ENCODE measurements around the gene NACA2. TPM values are rescaled to one million over a fixed set of nuclear protein-coding genes. Genes with fewer than 3 reads are reported as not detected.
"Not testable (repeated sequence)": the region's sequence is repeated elsewhere in the genome, so short reads cannot be mapped to it uniquely, and the experiment has no call there.

The NACA2 gene
- total RNA-seq, 2 donors from 2014 or later, result not detected

- Mint-ChIP-seq H3K36me3 (no peaks in the 10 kb centered on the region), H3K27ac (no peak overlapping the region), H3K9me3 (peaks cover 3 to 5% of the 10 kb centered on the region in 2 donors)
- DNase-seq (ENCODE audit: low spot score in 2 of 2), result no peak
- no peak for ATAC-seq
These were observed 25.8 kb upstream of the NACA2 start for GRCh38 chr17:61616783-61617182.

- peaks cover 2 to 3% of the 10 kb centered on the region in 2 donors for H3K9me3 Mint-ChIP-seq
- H3K36me3 Mint-ChIP-seq, result no peaks in the 10 kb centered on the region
- H3K27ac Mint-ChIP-seq, result no peak overlapping the region
- DNase-seq (ENCODE audit: low spot score in 2 of 2), result no peak
- ATAC-seq, result no peak
These were observed 23.2 kb upstream of the NACA2 start for GRCh38 chr17:61614219-61614618.

GRCh38 chr17:61611323-61611722 is 20.3 kb upstream of the NACA2 start:
- no peak for ATAC-seq
- no peak overlapping the region for H3K27ac Mint-ChIP-seq
- H3K9me3 Mint-ChIP-seq, result no peaks in the 10 kb centered on the region
- no peaks in the 10 kb centered on the region for H3K36me3 Mint-ChIP-seq
- DNase-seq (ENCODE audit: low spot score in 2 of 2), result no peak

GRCh38 chr17:61605692-61606091 is 14.7 kb upstream of the NACA2 start:
- H3K9me3 Mint-ChIP-seq, result no peaks in the 10 kb centered on the region
- no peaks in the 10 kb centered on the region for H3K36me3 Mint-ChIP-seq
- ATAC-seq, result no peak
- no peak overlapping the region for H3K27ac Mint-ChIP-seq
- no peak for DNase-seq (ENCODE audit: low spot score in 2 of 2)

- H3K9me3 Mint-ChIP-seq, result no peaks in the 10 kb centered on the region
- H3K27ac Mint-ChIP-seq, result no peak overlapping the region
- H3K36me3 Mint-ChIP-seq, result no peaks in the 10 kb centered on the region
- DNase-seq (ENCODE audit: low spot score in 2 of 2) (no peak), ATAC-seq (no peak)
These were observed 10.3 kb upstream of the NACA2 start for GRCh38 chr17:61601297-61601696.

GRCh38 chr17:61600621-61601020 is 9.6 kb upstream of the NACA2 start:
- H3K9me3 Mint-ChIP-seq, result no peaks in the 10 kb centered on the region
- DNase-seq (ENCODE audit: low spot score in 2 of 2) (no peak), ATAC-seq (no peak)
- H3K36me3 Mint-ChIP-seq, result no peaks in the 10 kb centered on the region
- H3K27ac Mint-ChIP-seq, result no peak overlapping the region

GRCh38 chr17:61599608-61600007 is 8.6 kb upstream of the NACA2 start:
- no peaks in the 10 kb centered on the region for H3K36me3 Mint-ChIP-seq
- ATAC-seq, result no peak
- H3K27ac Mint-ChIP-seq, result no peak overlapping the region
- H3K9me3 Mint-ChIP-seq, result no peaks in the 10 kb centered on the region
- DNase-seq (ENCODE audit: low spot score in 2 of 2), result no peak

- Mint-ChIP-seq H3K27ac (no peak overlapping the region), H3K9me3 (no peaks in the 10 kb centered on the region), H3K36me3 (no peaks in the 10 kb centered on the region)
- no peak for DNase-seq (ENCODE audit: low spot score in 2 of 2)
- no peak for ATAC-seq
These were observed 7.0 kb upstream of the NACA2 start for GRCh38 chr17:61598014-61598413.

- DNase-seq (ENCODE audit: low spot score in 2 of 2), result no peak
- no peaks in the 10 kb centered on the region for H3K9me3 Mint-ChIP-seq
- H3K36me3 Mint-ChIP-seq, result no peaks in the 10 kb centered on the region
- ATAC-seq, result no peak
- no peak overlapping the region for H3K27ac Mint-ChIP-seq
These were observed 6.6 kb upstream of the NACA2 start for GRCh38 chr17:61597607-61598006.

GRCh38 chr17:61595418-61596186 is 4.6 kb upstream of the NACA2 start:
- ATAC-seq, result no peak
- no peak overlapping the region for H3K27ac Mint-ChIP-seq
- DNase-seq (ENCODE audit: low spot score in 2 of 2), result no peak
- H3K36me3 Mint-ChIP-seq, result no peaks in the 10 kb centered on the region
- no peaks in the 10 kb centered on the region for H3K9me3 Mint-ChIP-seq

GRCh38 chr17:61594294-61594825 is 3.3 kb upstream of the NACA2 start:
- ATAC-seq, result no peak

GRCh38 chr17:61593426-61593825 is 2.4 kb upstream of the NACA2 start:
- DNase-seq (ENCODE audit: low spot score in 2 of 2) (no peak), ATAC-seq (no peak)
- Mint-ChIP-seq H3K36me3 (no peaks in the 10 kb centered on the region), H3K27ac (no peak overlapping the region), H3K9me3 (no peaks in the 10 kb centered on the region)

More at GRCh38 chr17:61594294-61594825, 3.3 kb upstream of the NACA2 start:
- H3K36me3 Mint-ChIP-seq, result no peaks in the 10 kb centered on the region
- H3K27ac Mint-ChIP-seq, result no peak overlapping the region
- no peak for DNase-seq (ENCODE audit: low spot score in 2 of 2)
- H3K9me3 Mint-ChIP-seq, result no peaks in the 10 kb centered on the region

GRCh38 chr17:61591930-61592329 is 911 bp upstream of the NACA2 start:
- no peak overlapping the region for H3K27ac Mint-ChIP-seq
- no peak for ATAC-seq
- no peaks in the 10 kb centered on the region for H3K36me3 Mint-ChIP-seq
- DNase-seq (ENCODE audit: low spot score in 2 of 2), result no peak
- H3K9me3 Mint-ChIP-seq, result no peaks in the 10 kb centered on the region

GRCh38 chr17:61589990-61590389 is 1.0 kb downstream of the NACA2 start:
- Mint-ChIP-seq H3K9me3 (no peaks in the 10 kb centered on the region), H3K36me3 (no peaks in the 10 kb centered on the region), H3K27ac (no peak overlapping the region)
- DNase-seq (ENCODE audit: low spot score in 2 of 2), result no peak
- no peak for ATAC-seq

- no peak for ATAC-seq
- Mint-ChIP-seq H3K9me3 (no peaks in the 10 kb centered on the region), H3K27ac (no peak overlapping the region), H3K36me3 (no peaks in the 10 kb centered on the region)
- no peak for DNase-seq (ENCODE audit: low spot score in 2 of 2)
These were observed 3.0 kb downstream of the NACA2 start for GRCh38 chr17:61587807-61588660.

- ATAC-seq, result no peak
- Mint-ChIP-seq H3K36me3 (no peaks in the 10 kb centered on the region), H3K27ac (no peak overlapping the region), H3K9me3 (no peaks in the 10 kb centered on the region)
- no peak for DNase-seq (ENCODE audit: low spot score in 2 of 2)
These were observed 3.8 kb downstream of the NACA2 start for GRCh38 chr17:61587242-61587641.

- H3K27ac Mint-ChIP-seq; ATAC-seq; H3K9me3 Mint-ChIP-seq; DNase-seq (ENCODE audit: low spot score in 2 of 2); H3K36me3 Mint-ChIP-seq: not testable (repeated sequence)
These were observed 4.4 kb downstream of the NACA2 start for GRCh38 chr17:61586622-61587021.

Measured in activated naive CD4-positive, alpha-beta T cell treated with anti-CD3 and anti-CD28 coated beads, Interleukin-2, amount 50 U/mL, for 72 hours (primary cell).